ENCODE measurements around the gene ANKRD35.

Gene ANKRD35

DNA sequence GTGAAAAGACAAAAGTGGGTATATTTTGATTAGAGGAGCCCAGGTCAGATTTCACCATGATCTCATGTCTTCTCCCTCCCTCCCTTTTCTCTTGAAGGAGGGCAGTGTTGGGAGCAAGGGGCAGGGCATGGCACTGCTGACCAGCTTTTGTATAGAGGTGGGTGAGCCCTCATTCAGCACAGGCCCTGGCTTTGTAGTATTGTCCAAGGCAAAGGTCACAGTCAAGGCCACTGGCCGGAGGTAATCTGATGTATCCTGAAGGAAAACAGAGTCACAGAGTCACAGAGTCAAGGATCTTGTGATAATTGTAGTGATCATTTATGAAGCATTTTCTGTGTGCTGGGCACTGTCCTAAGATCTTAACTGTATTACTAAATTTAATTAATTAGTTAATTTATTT is 12.3 kb upstream of the ANKRD35 start:
- DNase-seq (ENCODE audit: low read depth in 3 of 3) = no peak

DNA sequence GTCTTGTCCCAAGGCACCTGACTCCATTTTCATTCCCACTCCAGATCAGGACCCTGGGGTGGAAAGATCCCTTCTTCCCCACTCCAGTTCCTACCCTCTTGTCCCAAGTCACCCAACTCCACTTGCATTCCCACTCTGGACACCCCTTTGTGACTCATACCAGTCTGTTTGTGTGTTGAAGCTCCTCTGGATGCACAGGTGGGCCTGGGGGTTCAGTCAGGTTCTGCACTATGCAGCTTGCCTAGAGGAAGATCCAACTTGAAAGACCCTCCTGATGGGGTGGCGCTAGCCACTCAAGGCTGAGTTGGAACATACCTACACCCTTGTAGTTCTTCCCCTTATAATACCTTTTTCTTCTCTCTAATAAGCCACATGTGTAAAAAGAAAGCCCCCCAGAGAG is 9.8 kb upstream of the ANKRD35 start:
- DNase-seq (ENCODE audit: low read depth in 3 of 3) = no peak

DNA sequence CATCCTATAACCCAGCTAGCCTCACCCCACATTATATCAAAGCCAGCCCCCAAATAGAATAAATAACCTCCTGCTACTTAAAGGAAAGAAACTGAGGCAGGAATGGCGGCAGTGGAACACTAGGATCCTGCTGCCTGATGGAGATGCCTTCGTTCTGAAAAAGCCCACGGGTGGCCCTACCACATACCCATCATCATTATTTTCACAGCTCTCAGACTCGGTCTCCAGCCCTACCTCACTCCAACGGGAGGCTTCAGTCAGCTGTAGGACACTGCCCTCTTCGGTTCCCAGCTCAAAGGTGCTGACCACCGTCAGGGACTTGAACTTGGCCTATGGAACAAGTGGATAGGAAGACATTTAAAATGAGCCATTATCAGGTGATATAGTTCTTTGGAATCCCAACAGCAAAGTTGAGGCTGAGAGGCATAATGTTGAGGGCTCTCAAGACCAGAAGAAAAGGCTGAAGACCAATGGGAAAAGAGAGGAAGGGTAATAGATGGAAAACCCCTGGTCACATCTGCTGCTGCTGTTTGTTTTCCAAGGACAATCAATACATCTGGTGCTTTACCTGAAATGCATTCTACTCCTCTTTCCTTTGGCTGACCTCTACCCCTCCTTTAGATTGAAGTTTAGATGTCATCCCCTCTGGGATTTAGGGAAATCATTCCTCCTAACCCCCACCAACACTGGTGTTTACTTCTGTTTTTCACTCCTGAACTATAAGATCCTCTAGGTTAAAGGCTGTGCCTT is 7.8 kb upstream of the ANKRD35 start:
- DNase-seq (ENCODE audit: low read depth in 3 of 3) = no peak

DNA sequence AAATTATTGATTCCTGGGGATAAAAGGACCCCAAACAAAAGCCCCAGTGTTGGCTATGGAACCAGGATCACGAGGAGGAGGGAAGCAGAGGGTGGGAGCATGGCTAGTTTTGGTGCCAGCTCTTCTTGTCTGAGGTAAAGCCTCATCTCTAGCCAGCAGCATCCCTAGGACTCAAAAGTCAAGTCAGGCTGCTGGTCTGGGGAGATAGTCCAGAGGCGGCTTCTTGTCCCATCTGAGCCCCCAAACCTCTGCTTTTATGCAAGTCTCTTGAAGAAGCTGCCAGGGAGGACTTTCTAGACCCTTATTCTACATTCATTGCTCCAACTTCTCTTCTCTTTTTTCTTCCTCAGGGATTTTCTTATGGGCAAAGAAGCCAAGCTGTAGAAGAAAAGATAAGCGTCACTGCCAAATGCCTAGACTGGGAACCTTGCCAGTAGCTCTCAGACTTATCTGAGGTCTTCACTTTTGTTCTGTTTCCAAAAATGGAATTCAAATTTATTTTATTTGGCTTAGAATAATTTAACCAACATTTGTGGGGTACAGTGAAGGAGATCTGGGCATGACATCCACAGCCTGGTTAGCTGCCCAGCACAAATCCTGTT is 6.9 kb upstream of the ANKRD35 start:
- DNase-seq (ENCODE audit: low read depth in 3 of 3) = no peak

DNA sequence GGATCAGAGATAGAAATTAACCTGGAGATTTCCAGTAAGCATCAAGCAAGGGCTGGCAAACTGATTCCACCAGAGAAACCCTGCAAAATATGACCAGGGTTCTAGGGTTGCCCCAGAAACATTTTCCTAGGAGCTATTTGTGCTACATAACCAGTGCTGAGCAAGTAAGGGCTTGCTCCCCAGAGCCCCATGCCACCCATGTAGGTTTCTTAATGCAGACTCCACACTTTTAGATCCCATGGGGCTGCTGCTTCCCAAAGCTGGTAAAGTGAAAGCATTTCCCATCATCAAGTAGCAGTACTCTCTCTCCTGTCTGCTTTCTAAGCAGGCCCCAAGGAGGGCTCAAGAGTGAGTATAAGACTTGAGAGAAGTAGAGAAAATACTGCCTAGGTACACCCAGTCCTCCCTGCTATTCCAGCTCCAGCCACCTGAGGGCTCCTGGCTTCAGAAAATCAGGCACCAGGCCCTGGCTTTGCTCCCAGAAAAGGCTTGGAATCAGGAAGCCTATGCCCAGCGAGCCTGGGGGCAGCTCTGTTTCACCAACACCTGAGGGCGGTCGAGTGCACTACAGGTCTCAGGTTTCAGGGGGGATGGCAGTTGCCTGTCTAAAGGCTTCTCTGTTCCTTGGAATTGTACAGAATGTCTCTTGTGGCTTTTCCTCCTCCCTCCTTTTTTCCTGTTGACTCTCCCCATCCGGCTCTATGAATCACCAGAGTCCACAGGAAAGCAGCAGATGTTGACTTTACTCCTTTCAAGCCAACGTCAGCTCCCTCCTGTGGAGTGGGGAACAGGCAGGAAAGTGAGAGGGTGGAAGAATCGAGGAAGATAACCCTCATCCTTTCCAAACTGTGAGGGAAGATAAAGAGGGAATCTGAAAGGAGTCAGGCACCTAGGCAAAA is 6.2 kb upstream of the ANKRD35 start:
- DNase-seq (ENCODE audit: low read depth in 3 of 3) = peak in 1 of 3 donors; percentile 17

DNA sequence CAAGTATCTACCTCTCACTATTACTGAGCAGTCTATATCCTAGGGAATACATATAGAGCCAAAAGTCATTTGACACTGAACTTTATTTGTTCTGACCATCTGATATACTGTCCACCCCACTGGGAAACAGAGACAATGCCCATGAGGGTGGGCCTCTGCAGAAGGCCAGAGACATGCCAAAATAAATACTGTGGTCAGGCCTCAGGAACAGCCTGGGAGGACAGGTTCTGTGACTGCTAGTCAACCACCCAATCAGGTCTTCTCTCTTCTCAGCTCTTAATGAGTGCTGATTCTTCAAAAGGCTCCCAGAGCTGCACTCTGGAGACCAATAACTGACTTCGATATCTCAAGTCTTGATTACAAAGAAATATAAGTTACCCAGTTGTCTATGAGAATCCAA is 5.5 kb upstream of the ANKRD35 start:
- DNase-seq (ENCODE audit: low read depth in 3 of 3) = no peak

DNA sequence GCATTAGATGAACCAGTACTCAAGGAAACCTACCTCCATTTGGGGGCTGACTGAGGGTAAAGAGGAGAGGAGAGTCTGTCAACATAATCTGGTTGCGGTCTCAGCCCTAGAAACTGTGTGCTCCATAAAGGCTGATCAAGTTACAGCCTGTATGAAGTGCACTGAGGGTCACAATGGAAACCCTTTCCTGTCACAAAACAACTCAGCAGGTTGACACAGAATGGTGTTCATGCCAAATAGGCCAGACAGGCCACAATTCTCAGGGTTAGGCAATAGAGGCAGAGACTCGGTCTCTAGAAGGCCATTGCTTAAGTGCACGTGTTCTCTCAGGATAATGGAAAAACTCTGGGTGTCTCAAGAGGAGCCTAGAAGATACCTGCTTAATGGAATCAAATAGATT is 4.1 kb upstream of the ANKRD35 start:
- DNase-seq (ENCODE audit: low read depth in 3 of 3) = no peak

DNA sequence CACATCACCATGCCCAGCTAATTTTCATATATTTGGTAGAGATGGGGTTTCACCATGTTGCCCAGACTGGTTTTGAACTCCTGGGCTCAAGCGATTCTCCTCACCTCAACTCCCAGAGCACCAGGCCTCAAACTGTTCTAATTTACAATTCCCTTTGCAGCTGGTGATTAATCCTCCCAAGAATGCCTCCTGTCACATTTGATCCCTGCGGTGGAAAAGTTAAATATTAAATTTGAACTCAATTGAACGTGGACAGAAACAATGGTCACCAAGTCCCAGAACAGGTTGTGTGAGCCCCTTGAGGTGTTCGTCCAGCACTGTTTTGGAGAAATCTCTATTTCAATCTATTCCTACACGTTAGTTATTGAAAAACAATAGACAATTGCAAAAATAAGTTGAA is 2.0 kb upstream of the ANKRD35 start:
- no peak for DNase-seq (ENCODE audit: low read depth in 3 of 3)

DNA sequence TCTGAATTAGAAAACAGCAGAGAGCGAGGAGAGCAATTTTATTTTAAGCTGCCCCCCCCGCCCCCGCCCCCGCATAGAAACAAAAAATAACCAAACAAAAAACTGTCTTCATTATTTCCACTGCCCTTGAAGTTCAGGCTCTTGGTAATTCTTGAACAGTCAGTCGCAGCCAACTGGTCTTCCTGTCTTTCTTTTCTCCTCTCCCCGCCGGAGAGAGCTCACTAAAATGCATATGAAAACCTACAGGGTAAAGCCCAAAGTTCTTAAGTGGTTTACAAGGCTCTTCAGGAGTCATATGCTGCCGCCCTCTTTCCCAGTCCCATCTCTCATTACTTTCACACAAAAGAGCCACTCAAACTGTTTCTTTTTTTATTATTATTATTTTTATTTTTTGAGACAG is 1.1 kb upstream of the ANKRD35 start:
- DNase-seq (ENCODE audit: low read depth in 3 of 3) = no peak

DNA sequence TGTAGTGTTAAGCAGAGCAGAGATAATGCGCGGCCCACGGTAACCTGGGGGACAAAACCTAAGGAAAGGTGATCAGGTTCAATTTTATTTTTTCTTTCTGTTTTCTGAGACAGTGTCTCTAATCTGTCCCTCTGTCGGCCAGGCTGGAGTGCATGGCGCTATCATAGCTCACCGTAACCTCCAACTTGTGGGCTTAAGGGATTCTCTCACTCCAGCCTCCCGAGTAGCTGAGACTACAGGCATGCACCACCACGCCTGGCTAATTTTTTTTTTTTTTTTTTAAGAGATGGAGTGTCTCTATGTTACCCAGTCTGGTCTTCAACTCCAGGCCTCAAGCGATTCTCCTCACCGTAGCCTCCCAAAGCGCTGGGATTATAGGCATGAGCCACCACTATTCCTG is 724 bp upstream of the ANKRD35 start:
- DNase-seq (ENCODE audit: low read depth in 3 of 3) = no peak

DNA sequence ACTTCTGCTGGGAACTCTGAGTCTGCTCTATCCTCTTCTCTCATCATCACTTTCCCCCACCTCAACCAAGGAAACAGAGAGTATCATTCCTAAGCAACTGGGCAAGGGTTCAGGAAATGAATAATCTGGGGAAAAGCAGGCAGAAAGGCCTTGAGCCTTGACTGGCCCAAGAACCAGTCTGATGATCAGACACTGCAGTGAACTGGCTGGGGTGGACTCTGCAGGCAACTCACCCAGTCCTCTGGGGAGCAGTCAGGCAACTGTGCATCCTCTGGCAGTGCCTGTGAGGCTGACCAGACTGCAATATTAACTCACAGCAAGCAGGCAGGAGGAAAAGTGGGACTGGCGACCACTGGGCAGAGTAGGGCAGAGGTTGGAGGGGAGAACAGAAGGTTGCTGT is 991 bp downstream of the ANKRD35 start:
- DNase-seq (ENCODE audit: low read depth in 3 of 3) = no peak

DNA sequence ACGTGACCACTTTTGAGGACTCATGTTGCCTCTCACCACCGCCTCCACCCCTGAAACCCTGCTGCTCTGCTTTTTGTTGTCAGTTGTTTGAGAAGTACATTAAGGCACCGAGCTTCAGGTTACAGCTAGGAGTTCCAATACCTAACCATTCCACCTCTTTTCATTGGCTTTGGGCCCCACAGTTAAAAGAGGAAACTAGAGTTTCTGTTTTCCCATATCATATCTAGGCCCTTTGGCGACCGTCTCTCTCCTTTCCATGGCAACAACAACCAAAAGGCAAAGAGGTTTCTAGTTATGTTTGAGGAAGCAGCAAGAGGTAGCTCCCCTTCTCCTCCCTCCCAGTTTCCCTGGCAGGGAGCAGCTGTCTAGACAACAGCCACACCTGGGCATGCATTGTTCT is 5.9 kb downstream of the ANKRD35 start:
- DNase-seq (ENCODE audit: low read depth in 3 of 3) = no peak

DNA sequence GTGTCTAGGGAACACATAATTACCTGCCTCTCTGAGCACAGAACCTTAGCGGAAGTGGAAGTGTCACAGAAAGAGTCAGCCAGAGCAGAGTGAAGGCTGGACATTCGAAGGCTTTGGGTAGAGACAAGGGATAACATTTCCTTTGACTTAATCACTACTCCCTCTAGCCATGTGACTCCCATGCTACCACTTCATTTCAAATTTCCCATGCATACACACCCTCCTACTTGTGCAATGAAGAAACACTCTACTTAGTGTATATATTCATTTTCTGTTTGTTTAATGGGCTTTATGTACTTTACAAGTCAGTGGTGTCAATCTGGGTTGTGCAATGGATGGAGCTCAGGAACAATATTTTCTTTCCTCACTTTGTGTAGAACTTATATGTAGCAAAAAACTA is 6.9 kb downstream of the ANKRD35 start:
- DNase-seq (ENCODE audit: low read depth in 3 of 3) = no peak

DNA sequence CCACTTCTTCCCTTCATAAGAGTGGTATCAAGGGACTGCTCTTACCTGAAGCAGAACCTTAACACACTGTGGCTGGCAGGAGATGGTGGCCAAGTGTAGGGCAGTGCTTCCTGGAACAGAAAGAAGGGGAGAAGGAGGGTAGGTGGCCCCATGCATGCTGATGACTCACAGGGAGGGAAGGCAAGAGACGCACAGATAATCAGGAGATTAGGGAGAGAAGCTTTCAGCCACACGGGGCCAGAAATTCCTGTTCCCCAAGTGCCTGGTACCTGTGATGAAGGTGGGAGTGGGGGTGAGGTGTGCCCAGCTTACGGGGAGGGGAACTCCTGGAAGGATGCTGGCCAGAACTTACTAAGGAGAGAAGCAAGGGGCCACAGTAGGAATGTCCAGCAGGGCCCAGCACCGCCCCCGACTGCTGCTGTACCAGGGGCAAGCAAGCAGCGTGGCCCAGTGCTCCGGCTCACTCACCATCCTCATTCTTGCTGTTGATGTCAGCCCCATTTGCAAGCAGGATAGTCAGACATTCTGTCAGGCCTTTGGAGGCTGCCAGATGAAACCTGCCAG is 7.7 kb downstream of the ANKRD35 start:
- DNase-seq (ENCODE audit: low read depth in 3 of 3) = no peak

DNA sequence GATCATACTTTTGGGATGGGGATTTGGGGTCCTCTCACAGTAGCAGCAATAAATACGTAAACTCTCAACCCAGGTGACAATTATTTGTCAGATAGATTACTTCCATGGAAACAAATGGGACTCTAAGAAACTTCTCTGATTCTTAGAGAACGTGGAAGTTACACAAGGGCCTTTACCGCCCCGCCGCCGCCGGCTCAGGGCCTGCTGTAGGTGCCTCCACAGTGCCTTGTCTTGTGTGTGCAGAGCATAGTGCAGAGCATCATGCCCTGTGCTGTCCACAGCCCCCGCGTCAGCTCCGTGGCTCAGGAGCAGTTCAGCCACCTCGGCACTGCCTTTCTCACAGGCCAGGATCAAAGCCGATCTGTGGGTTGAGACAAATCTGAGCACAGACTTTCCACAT is 11.0 kb downstream of the ANKRD35 start:
- DNase-seq (ENCODE audit: low read depth in 3 of 3) = no peak

DNA sequence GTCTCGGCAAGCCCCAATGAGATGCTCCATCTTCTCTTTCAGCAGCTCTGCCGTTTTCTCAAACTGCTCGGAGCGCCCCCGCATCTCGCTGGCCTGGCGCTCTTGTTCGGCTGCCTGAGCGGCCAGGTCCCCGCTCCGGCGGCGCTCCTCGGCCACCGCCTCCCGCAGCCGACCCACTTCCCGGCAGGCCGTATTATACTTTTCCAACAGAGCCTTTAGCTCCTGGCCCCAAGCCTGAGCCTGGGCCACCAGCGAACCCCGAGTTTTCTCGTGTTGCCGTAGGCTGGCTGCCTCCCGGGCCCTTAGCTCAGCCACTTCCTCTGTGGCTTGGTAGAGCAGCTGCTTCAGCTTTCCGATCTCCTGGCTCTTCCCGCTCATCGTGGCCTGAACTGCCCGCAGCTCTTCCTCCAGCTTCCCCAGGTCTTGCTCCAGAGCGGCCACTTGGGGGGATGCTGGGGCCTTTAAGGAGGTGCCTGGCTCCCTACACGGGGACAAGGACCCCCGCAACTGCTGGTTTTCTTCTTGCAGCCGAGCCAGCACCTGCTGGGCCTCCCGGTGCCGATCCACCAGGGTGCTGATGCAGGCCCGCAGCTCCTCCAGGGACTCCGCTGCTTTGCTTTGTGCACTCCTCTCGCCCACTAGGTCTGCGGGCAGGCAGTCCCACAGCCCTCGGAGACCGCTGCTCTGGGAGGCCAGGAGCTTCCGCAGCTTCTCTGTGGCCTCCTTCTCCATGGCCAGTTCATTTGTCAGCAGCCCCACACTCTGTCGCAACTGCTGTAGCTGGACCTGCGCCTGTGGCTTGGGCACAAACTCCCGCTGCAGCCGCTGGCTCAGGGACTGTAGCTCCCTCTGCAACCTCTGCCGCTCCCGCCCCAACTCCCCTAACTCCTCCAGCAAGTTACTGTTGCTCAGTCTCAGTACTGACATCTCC is 13.4 kb downstream of the ANKRD35 start:
- DNase-seq (ENCODE audit: low read depth in 3 of 3) = peak in 2 of 3 donors; percentile 11 to 24

DNA sequence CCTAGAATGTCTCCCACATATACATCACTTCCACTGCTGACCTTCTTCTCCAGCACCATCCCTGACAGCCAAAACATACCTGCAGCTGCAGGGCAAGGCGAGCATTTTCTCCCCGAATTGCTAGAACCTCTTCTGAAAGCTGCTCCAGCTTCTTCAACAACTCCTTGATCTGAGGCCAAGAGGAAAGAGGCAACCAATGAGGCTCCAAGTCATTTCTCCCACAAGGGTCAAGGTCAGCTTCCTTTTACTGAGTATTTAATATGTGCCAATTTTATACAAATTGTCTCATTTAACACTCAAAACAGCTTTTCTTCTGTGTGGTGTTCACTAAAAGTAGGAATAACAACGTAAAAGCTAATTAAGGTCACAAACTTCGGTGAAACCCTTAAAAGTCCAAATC is 17.4 kb downstream of the ANKRD35 start:
- DNase-seq (ENCODE audit: low read depth in 3 of 3) = no peak

DNA sequence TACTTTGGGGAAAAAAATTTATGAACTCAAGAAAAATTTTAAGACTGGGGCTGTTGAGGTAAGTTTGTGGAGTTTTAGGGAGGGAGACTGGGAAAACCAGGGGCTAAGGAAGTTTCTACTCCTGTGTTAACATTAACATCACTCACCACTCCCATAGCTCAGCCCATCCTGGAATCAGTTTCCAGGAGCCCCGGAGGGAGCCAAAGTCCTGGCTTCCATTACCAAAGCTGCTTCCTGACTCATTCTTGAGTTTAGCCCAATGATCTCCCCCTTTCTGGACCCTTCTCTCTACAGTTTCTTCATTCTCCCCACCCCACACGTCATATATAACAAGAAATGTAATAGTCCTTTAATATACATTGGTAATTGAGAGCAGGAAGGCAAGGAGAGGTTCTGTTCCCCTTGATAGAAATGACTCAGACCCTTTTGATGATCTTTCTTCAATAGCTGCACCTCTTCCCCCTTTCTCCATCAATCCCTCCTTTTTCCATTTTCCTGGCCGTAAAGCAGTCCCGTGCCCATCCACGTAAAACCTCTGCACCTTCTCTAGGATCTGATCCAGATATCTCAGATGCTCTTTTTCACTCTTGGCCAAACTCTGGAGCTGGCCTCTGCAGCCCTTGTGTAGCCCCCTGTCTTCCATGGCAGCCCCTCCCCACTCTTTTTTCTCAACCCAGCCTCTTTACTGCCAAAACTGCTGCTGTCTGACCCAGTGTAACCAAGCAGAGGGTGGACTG is 22.2 kb downstream of the ANKRD35 start:
- no peak for DNase-seq (ENCODE audit: low read depth in 3 of 3)

DNA sequence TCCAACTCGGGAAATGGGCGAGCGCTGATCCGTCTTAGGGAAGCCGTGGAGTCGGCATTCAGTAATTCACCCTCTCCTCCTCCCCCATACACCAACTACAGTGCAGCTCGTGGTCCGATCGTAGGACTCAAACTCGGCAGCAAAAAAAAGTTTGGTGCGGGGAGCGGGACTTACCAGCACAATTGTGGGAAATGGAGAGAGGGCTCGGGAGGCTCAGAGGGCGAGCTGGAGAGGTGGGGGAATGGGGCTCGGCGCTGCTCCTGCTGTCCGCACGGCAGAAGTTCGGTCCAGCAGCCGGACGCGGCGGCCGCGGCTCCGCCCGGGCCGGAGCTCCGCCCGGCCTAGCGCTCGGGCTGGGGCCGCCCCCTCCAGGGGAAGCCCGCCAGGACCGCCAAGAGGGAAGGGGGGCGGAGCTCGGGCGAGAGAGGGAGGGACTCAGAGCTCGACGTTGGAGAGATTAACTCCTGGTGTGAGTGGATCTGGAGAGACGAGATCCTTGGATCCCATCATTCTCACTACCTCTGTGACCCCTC is 26.1 kb downstream of the ANKRD35 start:
- DNase-seq (ENCODE audit: low read depth in 3 of 3) = peak; percentile 41 to 75 (median 56)

DNA sequence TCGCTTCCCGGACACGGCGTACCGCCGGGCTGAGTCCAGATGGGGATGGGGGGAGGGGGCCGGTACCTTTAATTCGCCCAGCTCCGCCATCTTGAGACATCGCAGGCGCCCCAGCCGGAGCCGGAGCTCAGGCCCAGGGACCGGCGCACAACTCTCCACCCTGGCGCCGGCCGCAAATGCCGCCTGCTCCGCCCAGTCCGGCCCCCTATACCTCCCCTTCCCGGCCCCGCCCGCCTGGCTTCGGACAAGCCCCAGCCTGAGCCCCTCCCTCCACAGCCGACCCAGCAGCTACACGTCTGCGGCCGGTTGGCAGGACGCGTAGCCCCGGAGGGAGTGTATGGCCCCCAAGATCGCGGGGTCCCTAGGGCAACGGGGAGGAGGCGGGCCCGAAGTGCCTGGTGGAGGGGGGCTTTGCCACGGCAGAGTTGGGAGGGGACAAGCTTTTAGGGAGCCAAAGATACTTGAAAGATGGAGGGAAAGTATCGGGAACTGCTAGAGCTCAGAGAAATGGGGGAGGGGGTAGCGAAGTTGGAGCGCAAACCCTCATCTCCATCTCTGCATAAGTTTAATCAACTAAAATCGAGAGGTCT is 26.7 kb downstream of the ANKRD35 start, which contains the start of gene PIAS3:
Gene PIAS3 (minus strand): TSS at position 181 of the 590 bp plus-strand sequence. CDS start 91 bp downstream, at position 90.
- peak; percentile 70 to 88 (median 82) for DNase-seq (ENCODE audit: low read depth in 3 of 3)
